GM10266 (cell line): ENCODE measurements around the gene CFAP52.

ENCODE experiments used
- DNase-seq: peaks from one replicate; pipeline ENCODE4 v3.0.0; 2012; ENCODE audit errors: extremely low spot score
- TF ChIP-seq, protein P1 (sequence below): IDR thresholded peaks from 2 replicates; pipeline ENCODE4 v1.5.1; 2012; ENCODE audit warnings: mild to moderate bottlenecking, low read depth; ENCODE audit not compliant: control insufficient read depth, insufficient read depth; ENCODE audit errors: missing control alignments

CFAP52 gene

DNA sequence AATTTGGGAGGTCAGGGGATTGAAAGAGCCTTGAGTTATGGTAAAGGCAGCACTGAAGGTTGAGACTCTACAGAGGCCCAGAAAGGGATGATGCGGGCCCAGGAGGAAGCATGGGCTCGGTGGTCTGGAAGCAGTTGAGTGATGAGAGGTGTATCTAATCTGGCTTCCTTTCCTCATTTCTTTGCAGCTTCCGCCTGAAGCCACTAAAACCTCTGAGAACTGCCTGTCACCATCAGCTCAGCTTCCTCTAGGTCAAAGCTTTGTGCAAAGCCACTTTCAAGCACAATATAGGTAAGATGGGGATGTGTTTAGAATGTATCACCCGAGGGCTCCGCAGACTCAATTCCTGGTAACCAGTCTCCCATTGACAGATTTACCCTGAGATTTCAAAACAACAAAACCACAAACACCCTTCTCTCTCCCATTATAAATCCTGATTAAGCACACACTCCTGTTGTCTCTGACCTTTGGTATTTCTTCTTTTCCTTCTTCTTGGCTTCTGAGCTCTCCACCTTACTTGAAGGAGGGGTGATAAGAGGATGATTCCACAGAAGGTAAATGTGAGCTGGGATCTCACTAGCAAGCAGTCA, 90.1 kb downstream of the CFAP52 start:
- no peak for DNase-seq
- TF ChIP-seq, protein P1, sequence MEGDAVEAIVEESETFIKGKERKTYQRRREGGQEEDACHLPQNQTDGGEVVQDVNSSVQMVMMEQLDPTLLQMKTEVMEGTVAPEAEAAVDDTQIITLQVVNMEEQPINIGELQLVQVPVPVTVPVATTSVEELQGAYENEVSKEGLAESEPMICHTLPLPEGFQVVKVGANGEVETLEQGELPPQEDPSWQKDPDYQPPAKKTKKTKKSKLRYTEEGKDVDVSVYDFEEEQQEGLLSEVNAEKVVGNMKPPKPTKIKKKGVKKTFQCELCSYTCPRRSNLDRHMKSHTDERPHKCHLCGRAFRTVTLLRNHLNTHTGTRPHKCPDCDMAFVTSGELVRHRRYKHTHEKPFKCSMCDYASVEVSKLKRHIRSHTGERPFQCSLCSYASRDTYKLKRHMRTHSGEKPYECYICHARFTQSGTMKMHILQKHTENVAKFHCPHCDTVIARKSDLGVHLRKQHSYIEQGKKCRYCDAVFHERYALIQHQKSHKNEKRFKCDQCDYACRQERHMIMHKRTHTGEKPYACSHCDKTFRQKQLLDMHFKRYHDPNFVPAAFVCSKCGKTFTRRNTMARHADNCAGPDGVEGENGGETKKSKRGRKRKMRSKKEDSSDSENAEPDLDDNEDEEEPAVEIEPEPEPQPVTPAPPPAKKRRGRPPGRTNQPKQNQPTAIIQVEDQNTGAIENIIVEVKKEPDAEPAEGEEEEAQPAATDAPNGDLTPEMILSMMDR, result no peak

DNA sequence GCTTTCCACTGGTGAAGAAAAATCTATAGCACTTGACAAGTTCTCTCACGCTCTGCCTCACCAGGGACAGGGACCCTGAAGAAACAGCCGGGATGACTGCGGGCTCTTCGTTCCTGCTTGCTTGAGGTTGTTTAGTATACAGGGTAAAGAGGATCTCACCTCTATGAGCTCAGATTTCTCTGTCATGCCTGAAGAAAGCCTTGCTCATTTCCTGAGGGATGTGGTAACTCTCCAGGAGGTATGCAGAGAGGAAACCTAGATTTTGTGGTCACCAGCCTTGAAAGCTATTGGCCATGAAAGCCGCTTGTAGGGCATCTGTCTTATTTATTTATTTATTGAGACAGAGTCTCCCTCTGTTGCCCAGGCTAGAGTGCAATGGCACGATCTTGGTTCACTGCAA, 92.1 kb downstream of the CFAP52 start:
- TF ChIP-seq, protein P1, result no peak
- DNase-seq, result no peak

DNA sequence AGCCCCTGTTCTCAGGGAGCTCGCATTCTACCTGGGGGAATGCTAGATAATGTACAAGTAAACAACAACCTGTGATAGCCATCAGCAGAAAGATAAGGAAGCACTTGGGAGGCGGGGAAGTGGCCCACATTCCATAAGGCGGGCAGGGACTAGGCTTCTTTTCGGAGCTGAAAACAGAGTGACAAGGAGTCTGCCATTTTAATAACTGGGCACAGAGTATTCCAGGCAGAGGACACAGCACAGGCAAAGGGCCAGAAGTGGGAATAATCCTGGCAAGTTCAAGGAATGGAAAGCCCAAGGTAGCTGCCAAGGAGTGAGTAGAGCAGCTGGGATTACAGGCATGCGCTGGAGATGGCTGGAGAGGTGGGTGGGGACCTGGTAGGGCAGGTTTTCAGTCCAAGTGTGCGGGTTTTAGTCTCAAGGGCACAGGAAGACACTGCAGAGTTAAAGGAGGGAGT, 93.1 kb downstream of the CFAP52 start:
- TF ChIP-seq, protein P1, result no peak
- no peak for DNase-seq

DNA sequence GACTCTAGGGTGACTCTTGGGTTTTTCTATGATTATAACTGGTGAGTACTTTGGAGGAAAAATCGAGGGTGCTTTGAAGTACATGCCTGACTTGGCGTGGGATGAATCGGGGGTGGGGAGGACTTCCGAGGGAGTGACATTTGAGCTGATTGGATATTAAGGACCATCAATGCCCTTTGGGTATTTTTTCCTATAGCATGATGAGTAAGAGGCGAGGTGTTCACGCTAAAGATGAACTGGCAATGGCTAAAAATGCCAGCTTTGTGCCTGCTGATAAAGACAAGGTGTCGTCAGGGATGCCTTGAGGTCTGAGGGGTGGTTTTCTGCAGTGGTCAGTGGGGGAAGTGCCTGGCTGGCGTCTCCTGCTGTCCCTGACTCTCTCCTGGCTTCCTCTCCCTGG, 94.2 kb downstream of the CFAP52 start:
- DNase-seq, result no peak
- TF ChIP-seq, protein P1, result no peak

DNA sequence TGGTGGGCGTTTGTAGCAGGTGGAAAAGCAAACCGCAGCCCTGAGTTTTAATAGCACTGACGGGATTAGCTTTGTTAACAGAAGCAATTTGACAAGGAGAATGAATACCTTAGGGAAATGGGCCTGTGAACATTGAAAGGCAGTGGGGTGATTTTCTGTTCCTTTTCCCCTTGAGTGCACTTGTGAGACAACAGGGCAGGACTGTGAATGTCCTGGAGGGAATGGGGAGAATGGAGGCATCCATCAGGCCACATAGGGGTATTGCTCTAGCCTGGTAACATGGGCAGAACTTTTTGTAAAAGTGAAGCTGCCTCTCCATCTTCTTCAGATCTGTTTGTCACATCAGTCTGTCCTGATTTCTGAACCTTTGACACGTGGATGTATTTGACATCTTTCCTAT, 95.1 kb downstream of the CFAP52 start:
- no peak for DNase-seq
- TF ChIP-seq, protein P1, result no peak

DNA sequence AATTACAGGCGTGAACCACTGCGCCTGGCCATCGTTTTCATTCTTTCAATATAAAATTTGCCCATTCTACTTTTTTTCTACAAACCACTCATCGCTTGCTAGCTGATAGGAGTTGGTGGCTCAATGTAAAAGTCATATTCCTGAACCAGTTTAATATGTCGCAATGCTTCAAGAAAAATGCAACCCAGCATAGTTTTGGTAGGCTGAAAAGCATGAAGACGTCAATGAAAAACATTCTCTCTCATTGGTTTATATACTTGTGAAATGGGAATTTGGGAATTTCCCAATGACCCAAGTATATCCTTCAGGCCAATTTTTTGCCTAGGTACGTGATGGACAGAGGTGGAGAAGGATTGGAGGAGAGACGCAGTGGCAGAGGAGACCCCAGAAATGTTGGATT, 95.8 kb downstream of the CFAP52 start:
- TF ChIP-seq, protein P1, result no peak

DNA sequence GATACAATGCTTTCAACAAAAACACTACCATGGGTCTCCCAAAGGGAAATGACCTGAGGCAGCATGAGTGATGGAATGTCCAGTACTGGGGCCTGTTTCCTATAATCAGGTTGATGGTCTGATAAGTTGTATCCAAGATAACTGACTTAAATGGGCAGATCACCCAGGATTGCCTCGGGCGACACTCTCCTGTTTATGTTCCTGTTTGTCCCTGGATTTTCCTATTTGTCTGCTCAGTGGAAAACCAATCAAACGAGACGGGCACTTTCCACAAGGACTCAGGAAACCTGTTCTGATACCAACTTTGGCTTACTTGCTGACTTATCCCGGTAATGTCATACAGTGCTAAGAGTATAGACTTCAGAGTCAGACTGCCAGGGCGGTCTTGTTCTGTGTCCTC, 96.2 kb downstream of the CFAP52 start:
- TF ChIP-seq, protein P1, result no peak
- no peak for DNase-seq

More for the DNA sequence above, 95.8 kb downstream of the CFAP52 start:
- no peak for DNase-seq
